GM23338 (cell line): ENCODE measurements around the gene GPR108. TPM values are rescaled to one million over a fixed set of nuclear protein-coding genes. Genes with fewer than 3 reads are reported as not detected.

ENCODE experiments used
- ATAC-seq: fragments of 200-7000 bp; cut with Tn5 transposase; 3 replicates; pipeline ENCODE4 v1.9.1; 2020
- DNase-seq: peaks from one replicate; pipeline ENCODE4 v3.0.0-alpha.2; 2015; ENCODE audit warnings: low spot score
- H2AFZ ChIP-seq: fragments of 200-600 bp; sonication (generic); 2 replicates; pipeline ENCODE4 v1.8.0; 2016; ENCODE audit warnings: antibody characterized with exemption, mild to moderate bottlenecking, moderate library complexity
- H3F3A ChIP-seq: fragments of 200-600 bp; sonication (generic); replicated peaks from 2 replicates; pipeline ENCODE4 v1.8.0; 2017; ENCODE audit warnings: antibody characterized with exemption, mixed run types, low read depth
- H3K27ac ChIP-seq: fragments of 200-600 bp; sonication (generic); 2 replicates; pipeline ENCODE4 v1.6.1; 2016; ENCODE audit warnings: low read depth
- H3K27me3 ChIP-seq: fragments of 200-600 bp; sonication (generic); 2 replicates; pipeline ENCODE4 v1.8.0; 2016; ENCODE audit warnings: mild to moderate bottlenecking, mixed run types, moderate library complexity; ENCODE audit not compliant: insufficient read depth
- H3K36me3 ChIP-seq: fragments of 200-600 bp; sonication (generic); 2 replicates; pipeline ENCODE4 v1.8.0; 2016; ENCODE audit warnings: mild to moderate bottlenecking; ENCODE audit not compliant: insufficient read depth
- H3K4me1 ChIP-seq: fragments of 200-600 bp; sonication (generic); 2 replicates; pipeline ENCODE4 v1.8.0; 2016; ENCODE audit warnings: mild to moderate bottlenecking, moderate library complexity; ENCODE audit not compliant: insufficient read depth
- H3K4me2 ChIP-seq: fragments of 200-600 bp; sonication (generic); 2 replicates; pipeline ENCODE4 v1.7.1; 2017; ENCODE audit warnings: mixed run types
- H3K4me3 ChIP-seq: fragments of 200-600 bp; sonication (generic); 2 replicates; pipeline ENCODE4 v1.6.1; 2016; ENCODE audit warnings: mixed run types
- H3K79me2 ChIP-seq: fragments of 200-600 bp; sonication (generic); replicated peaks from 2 replicates; pipeline ENCODE4 v1.8.0; 2017; ENCODE audit warnings: mild to moderate bottlenecking; ENCODE audit not compliant: insufficient read depth
- H3K9me2 ChIP-seq: fragments of 200-600 bp; sonication (generic); 2 replicates; pipeline ENCODE4 v1.8.0; 2017; ENCODE audit not compliant: insufficient read depth
- H4K20me1 ChIP-seq: fragments of 200-600 bp; sonication (generic); replicated peaks from 2 replicates; pipeline ENCODE4 v1.8.0; 2017; ENCODE audit warnings: mild to moderate bottlenecking; ENCODE audit not compliant: insufficient read depth
- H3K27ac Mint-ChIP-seq: 2 replicates; pipeline ENCODE4 v1.8.0; 2020; ENCODE audit warnings: inconsistent platforms, mild to moderate bottlenecking, moderate library complexity, mixed read lengths
- H3K27me3 Mint-ChIP-seq: 3 replicates; pipeline ENCODE4 v1.8.0; 2022; ENCODE audit warnings: low read depth, mild to moderate bottlenecking, moderate library complexity, mixed read lengths, inconsistent platforms; ENCODE audit not compliant: insufficient read depth, poor library complexity
- H3K36me3 Mint-ChIP-seq: 3 replicates; pipeline ENCODE4 v1.8.0; 2021; ENCODE audit warnings: low read depth, mild to moderate bottlenecking, inconsistent platforms, moderate library complexity, mixed read lengths
- H3K4me1 Mint-ChIP-seq: 3 replicates; pipeline ENCODE4 v1.8.0; 2020; ENCODE audit warnings: mild to moderate bottlenecking, inconsistent platforms, mixed read lengths
- H3K4me3 Mint-ChIP-seq: 3 replicates; pipeline ENCODE4 v1.8.0; 2021; ENCODE audit warnings: moderate library complexity, mild to moderate bottlenecking, inconsistent platforms, mixed read lengths
- H3K9me3 Mint-ChIP-seq: 3 replicates; pipeline ENCODE4 v1.8.0; 2020; ENCODE audit warnings: moderate library complexity, mild to moderate bottlenecking, inconsistent platforms, mixed read lengths
- CREB1 ChIP-seq: fragments of 250-450 bp; sonication (Bioruptor Pico); IDR thresholded peaks from 2 replicates; pipeline ENCODE4 v1.5.0; 2020; ENCODE audit warnings: low read depth, mild to moderate bottlenecking, moderate library complexity
- CTCF ChIP-seq, 2 experiments: fragments of 200-600 bp in 1 of 2; sonication (generic) in 1 of 2; conservative IDR thresholded peaks; 2 replicates each; pipeline versions ENCODE4 v1.5.1 to v1.6.1; 2016 to 2017; ENCODE audit warnings: antibody characterized with exemption in 2 of 2, low read depth in 2 of 2, mild to moderate bottlenecking in 2 of 2, moderate library complexity in 1 of 2
- ETS1 ChIP-seq: IDR thresholded peaks from 2 replicates; pipeline ENCODE4 v1.6.1; 2016; ENCODE audit warnings: antibody characterized with exemption
- EZH2 ChIP-seq: fragments of 200-600 bp; sonication (generic); IDR thresholded peaks from one replicate; pipeline ENCODE4 v1.8.0; 2017; ENCODE audit warnings: antibody characterized with exemption, mild to moderate bottlenecking, low read depth; ENCODE audit not compliant: unreplicated experiment
- EZH2phosphoT487 ChIP-seq: fragments of 200-600 bp; sonication (generic); IDR thresholded peaks from one replicate; pipeline ENCODE4 v1.8.1; 2018; ENCODE audit warnings: antibody characterized with exemption; ENCODE audit not compliant: unreplicated experiment
- JUNB ChIP-seq: IDR thresholded peaks from one replicate; pipeline ENCODE4 v1.6.1; 2016; ENCODE audit warnings: antibody characterized with exemption; ENCODE audit not compliant: unreplicated experiment
- NANOG ChIP-seq: IDR thresholded peaks from 2 replicates; pipeline ENCODE4 v1.6.1; 2016; ENCODE audit warnings: antibody characterized with exemption, borderline replicate concordance
- POLR2AphosphoS5 ChIP-seq: IDR thresholded peaks from 2 replicates; pipeline ENCODE4 v1.6.1; 2016; ENCODE audit warnings: antibody characterized with exemption, low read depth
- REST ChIP-seq: IDR thresholded peaks from one replicate; pipeline ENCODE4 v1.6.1; 2018; ENCODE audit warnings: antibody characterized with exemption; ENCODE audit not compliant: unreplicated experiment
- STAT1 ChIP-seq: IDR thresholded peaks from one replicate; pipeline ENCODE4 v1.6.1; 2016; ENCODE audit warnings: antibody characterized with exemption; ENCODE audit not compliant: unreplicated experiment
- ZNF114 ChIP-seq: fragments of 250-450 bp; sonication (Bioruptor Pico); IDR thresholded peaks from 2 replicates; pipeline ENCODE4 v1.5.0; 2020; ENCODE audit warnings: mild to moderate bottlenecking, moderate library complexity
- ZNF331 ChIP-seq: fragments of 250-450 bp; sonication (Bioruptor Pico); IDR thresholded peaks from 2 replicates; pipeline ENCODE4 v1.5.0; 2020; ENCODE audit warnings: low read depth, mild to moderate bottlenecking, moderate library complexity
- ZNF462 ChIP-seq: fragments of 250-450 bp; sonication (Bioruptor Pico); IDR thresholded peaks from 2 replicates; pipeline ENCODE4 v1.5.0; 2020; ENCODE audit warnings: mild to moderate bottlenecking, moderate library complexity
- polyA plus RNA-seq: library from polyadenylated mRNA; unstranded; fragments of >200 nt; fragmentation: Nextera tagmentation; extraction: Ambion mirVana; gene quantifications from 2 replicates; pipeline ENCODE4 v1.2.1, GENCODE V29; 2016
- total RNA-seq: library from RNA; depleted of rRNA; stranded (reverse); fragments of >200 nt; shearing (Covaris generic); gene quantifications from 2 replicates; pipeline ENCODE4 v1.2.3, GENCODE V29; 2014

Gene GPR108
- total and polyA plus RNA-seq, 2 experiments from 2014 or later, result 44.8 to 57.9 TPM

- no peak for ATAC-seq
Observed at GRCh38 chr19:6693056-6693471, 44.3 kb downstream of the GPR108 start.

More at GRCh38 chr19:6693056-6693471, 44.3 kb downstream of the GPR108 start:
- Histone ChIP-seq H2AFZ (no peak overlapping the region), H3K79me2 (no peaks in the 10 kb centered on the region), H3F3A (no peaks in the 10 kb centered on the region), H3K4me1 (no peaks in the 10 kb centered on the region), H3K36me3 (no peaks in the 10 kb centered on the region), H3K27ac (no peak overlapping the region), H3K27me3 (no peaks in the 10 kb centered on the region), H3K4me3 (no peak overlapping the region), H3K4me2 (no peak overlapping the region), H4K20me1 (no peaks in the 10 kb centered on the region), H3K9me2 (no peaks in the 10 kb centered on the region)
- H3K27me3 Mint-ChIP-seq, result peaks cover 8% of the 10 kb centered on the region
- peaks cover 46% of the 10 kb centered on the region for H3K36me3 Mint-ChIP-seq
- H3K9me3 Mint-ChIP-seq, result peaks cover 92% of the 10 kb centered on the region
- DNase-seq, result peak; percentile 40
- no peaks in the 10 kb centered on the region for H3K4me1 Mint-ChIP-seq
- H3K27ac Mint-ChIP-seq, result no peak overlapping the region
- H3K4me3 Mint-ChIP-seq, result no peak overlapping the region
- TF ChIP-seq REST (no peak), POLR2AphosphoS5 (no peak), CREB1 (CRISPR knock-in tag) (no peak), ETS1 (no peak), EZH2 (no peak), CTCF (conservative IDR thresholded peaks at IDR 0.05; ENCODE audit: low read depth in 2 of 2) (no peak), JUNB (no peak), ZNF462 (CRISPR knock-in tag) (no peak), STAT1 (no peak), EZH2phosphoT487 (no peak), ZNF331 (no peak), NANOG (no peak), ZNF114 (no peak)
